IPS-18a (cell line): ENCODE measurements around the gene NPAP1.
"Not testable (repeated sequence)": the region's sequence is repeated elsewhere in the genome, so short reads cannot be mapped to it uniquely, and the experiment has no call there.

Experiments
- H3K27ac ChIP-seq: one replicate; pipeline ENCODE4 v1.5.1; 2013; ENCODE audit warnings: low read length
- H3K27me3 ChIP-seq: one replicate; pipeline ENCODE4 v1.6.1; 2013; ENCODE audit warnings: mild to moderate bottlenecking, low read length; ENCODE audit not compliant: control insufficient read depth, insufficient read depth
- H3K36me3 ChIP-seq: one replicate; pipeline ENCODE4 v1.6.1; 2013; ENCODE audit warnings: low read depth, low read length; ENCODE audit not compliant: control insufficient read depth
- H3K4me1 ChIP-seq: one replicate; pipeline ENCODE4 v1.6.1; 2013; ENCODE audit warnings: low read depth, low read length; ENCODE audit not compliant: control insufficient read depth
- H3K4me3 ChIP-seq: one replicate; pipeline ENCODE4 v1.5.1; 2013; ENCODE audit warnings: low read length
- H3K9ac ChIP-seq: one replicate; pipeline ENCODE4 v1.6.1; 2013; ENCODE audit warnings: mild to moderate bottlenecking, low read length, moderate library complexity
- H3K9me3 ChIP-seq: one replicate; pipeline ENCODE4 v1.6.1; 2013; ENCODE audit warnings: low read depth, low read length; ENCODE audit not compliant: control insufficient read depth

Gene NPAP1, protein sequence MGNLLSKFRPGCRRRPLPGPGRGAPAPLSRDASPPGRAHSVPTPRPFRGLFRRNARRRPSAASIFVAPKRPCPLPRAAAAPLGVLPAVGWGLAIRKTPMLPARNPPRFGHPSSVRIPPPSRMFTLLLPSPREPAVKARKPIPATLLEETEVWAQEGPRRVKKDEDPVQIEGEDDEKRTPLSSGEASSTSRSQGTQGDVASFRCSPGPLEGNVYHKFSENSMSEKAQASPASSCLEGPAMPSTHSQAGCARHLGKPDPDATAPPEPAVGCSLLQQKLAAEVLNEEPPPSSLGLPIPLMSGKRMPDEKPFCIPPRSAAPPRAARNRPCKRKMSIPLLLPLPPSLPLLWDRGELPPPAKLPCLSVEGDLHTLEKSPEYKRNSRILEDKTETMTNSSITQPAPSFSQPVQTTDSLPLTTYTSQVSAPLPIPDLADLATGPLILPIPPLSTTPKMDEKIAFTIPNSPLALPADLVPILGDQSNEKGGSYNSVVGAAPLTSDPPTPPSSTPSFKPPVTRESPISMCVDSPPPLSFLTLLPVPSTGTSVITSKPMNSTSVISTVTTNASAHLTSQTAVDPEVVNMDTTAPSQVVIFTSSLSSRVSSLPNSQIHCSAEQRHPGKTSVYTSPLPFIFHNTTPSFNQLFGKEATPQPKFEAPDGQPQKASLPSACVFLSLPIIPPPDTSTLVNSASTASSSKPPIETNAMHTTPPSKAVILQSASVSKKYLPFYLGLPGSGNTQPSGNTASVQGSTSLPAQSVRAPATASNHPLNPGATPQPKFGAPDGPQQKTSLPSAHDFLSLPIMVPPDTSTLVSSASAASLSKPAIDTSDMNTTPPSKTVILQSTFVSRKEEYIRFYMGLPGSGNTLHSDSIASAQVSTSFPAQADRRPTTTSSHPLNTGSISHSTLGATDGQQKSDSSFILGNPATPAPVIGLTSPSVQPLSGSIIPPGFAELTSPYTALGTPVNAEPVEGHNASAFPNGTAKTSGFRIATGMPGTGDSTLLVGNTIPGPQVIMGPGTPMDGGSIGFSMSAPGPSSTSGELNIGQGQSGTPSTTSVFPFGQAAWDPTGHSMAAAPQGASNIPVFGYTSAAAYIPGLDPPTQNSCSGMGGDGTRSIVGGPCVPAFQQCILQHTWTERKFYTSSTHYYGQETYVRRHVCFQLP

DNA sequence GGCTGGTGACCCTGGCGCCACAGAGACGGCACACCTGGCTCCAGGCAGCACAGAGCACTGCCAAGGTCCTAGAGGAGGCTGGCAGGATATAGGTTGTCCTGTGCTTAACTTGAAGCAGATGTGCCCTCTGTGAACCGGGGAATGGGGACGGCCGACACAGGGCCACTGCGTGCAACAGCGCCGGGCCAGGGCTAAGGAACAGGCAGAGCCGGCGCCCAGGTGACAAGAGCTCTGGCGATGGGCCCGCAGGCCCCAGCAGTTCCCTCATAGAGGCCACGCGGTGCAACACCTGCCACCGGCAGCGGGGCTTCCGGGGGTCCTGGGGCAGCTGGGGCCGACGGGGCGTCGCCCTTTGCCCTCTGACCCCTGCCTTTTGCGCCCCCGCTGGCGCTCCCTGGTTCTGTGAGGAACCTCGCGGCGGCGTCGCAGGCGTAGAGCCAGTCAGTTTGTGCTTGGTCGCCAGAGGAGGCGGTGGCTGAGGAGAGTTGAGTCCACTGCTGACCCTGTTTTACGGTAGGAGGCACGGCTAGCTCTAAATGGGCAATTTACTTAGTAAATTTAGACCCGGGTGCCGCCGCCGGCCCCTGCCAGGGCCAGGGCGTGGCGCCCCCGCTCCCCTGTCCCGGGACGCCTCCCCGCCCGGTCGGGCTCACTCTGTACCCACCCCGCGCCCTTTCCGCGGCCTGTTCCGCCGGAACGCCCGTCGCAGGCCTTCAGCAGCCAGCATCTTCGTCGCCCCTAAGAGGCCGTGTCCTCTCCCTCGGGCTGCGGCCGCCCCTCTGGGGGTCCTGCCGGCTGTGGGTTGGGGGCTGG is at the start of gene NPAP1:
NPAP1 (plus strand) TSS at position 444 of the 813 bp plus-strand sequence; CDS start at position 537, 93 bp downstream.
- no peak within 1 kb of the TSS for H3K4me3 ChIP-seq
- H3K27ac ChIP-seq, result no peak within 1 kb of the TSS
- no peaks in the 10 kb centered on the region for H3K27me3 ChIP-seq
- no peaks in the 10 kb centered on the region for H3K4me1 ChIP-seq
- H3K9ac ChIP-seq, result no peak within 1 kb of the TSS
- no peaks in the 10 kb centered on the region for H3K36me3 ChIP-seq
- peaks cover 19% of the 10 kb centered on the region for H3K9me3 ChIP-seq

DNA sequence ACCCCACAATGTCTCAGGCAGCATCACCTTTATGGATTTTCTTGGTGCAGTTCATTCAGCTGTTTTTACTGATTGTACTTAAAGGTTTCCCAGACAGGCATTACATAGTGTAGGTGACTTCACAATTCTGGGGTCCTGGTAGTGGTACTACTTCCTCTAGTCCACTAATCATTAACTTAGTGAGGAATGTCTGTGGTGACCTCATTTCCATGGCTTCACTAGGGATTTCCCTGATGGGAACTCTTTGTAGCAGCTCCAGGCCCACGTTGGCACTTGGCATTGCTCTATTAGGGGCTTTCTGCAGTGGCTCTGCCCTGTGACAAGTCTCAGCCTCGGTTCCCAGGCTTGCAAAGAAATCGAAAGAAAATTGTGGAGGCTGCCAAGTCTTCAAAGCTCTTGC is 48.1 kb upstream of the NPAP1 start:
- H3K27me3 ChIP-seq, result no peaks in the 10 kb centered on the region
- no peak overlapping the region for H3K4me3 ChIP-seq
- no peaks in the 10 kb centered on the region for H3K36me3 ChIP-seq
- H3K9ac ChIP-seq, result no peak overlapping the region
- H3K4me1 ChIP-seq, result no peaks in the 10 kb centered on the region
- no peak overlapping the region for H3K27ac ChIP-seq
- peaks cover 18% of the 10 kb centered on the region for H3K9me3 ChIP-seq

DNA sequence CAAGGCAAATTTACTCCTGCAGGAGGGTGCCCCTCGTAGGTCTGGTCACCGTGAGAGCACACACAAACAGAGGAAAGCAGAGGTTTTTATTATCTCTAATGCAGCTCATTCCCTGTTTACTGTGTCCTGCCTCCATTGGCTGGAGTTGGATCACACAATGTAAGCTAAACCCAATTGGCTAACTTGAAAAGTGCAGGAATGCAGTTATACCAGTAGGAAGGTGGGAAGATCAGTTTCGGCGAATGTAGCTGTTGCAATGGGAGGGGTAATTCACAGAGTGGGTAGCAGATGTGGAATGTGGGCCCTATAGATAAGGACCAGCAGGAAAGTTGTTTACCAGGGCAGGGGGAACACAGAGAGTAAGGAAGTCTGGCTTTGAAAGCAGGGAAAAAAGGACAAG is 42.5 kb upstream of the NPAP1 start:
- Histone ChIP-seq H3K36me3 (no peaks in the 10 kb centered on the region), H3K9me3 (peaks cover 22% of the 10 kb centered on the region), H3K27me3 (no peaks in the 10 kb centered on the region), H3K4me1 (no peaks in the 10 kb centered on the region), H3K9ac (no peak overlapping the region), H3K4me3 (no peak overlapping the region), H3K27ac (no peak overlapping the region)

DNA sequence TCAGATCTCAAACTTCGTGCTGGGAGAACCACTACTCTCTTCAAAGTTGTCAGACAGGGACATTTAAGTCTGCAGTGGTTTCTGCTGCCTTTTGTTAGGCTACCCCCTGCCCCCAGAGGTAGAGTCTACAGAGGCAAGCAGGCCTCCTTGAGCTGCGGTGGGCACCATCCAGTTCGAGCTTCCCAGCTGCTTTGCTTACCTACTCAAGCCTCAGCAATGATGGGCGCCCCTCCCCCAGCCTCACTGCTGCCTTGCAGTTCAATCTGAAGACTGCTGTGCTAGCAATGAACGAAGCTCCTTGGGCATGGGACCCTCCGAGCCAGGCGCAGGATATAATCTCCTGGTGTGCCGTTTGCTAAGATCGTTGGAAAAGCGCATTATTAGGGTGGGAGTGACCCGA is 36.2 kb upstream of the NPAP1 start:
- not testable (repeated sequence) for H3K9ac ChIP-seq, H3K4me1 ChIP-seq, H3K27ac ChIP-seq, H3K27me3 ChIP-seq, H3K4me3 ChIP-seq, H3K36me3 ChIP-seq
- peaks cover 14% of the 10 kb centered on the region for H3K9me3 ChIP-seq

DNA sequence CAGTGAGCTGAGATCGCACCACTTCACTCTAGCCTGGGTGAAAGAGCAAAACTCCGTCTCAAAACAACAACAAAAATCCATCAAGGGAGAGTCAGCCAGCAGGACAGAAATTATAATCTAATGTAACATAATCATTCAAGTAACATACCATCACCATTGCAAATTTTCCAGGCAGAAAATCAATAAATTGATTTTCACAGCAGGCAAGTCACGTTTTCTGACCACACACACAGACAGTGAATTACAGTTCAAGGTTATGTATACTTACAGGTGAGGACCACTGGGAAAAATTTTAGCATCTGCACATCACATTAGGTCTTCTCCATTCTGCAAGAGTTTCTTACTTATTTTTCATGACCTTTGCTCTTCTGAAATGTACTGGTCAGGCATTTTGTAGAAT is 29.9 kb upstream of the NPAP1 start:
- H3K27me3 ChIP-seq, result no peaks in the 10 kb centered on the region
- no peak overlapping the region for H3K27ac ChIP-seq
- H3K4me1 ChIP-seq, result no peaks in the 10 kb centered on the region
- H3K4me3 ChIP-seq, result no peak overlapping the region
- H3K9ac ChIP-seq, result no peak overlapping the region
- peaks cover 9% of the 10 kb centered on the region for H3K9me3 ChIP-seq
- H3K36me3 ChIP-seq, result no peaks in the 10 kb centered on the region

DNA sequence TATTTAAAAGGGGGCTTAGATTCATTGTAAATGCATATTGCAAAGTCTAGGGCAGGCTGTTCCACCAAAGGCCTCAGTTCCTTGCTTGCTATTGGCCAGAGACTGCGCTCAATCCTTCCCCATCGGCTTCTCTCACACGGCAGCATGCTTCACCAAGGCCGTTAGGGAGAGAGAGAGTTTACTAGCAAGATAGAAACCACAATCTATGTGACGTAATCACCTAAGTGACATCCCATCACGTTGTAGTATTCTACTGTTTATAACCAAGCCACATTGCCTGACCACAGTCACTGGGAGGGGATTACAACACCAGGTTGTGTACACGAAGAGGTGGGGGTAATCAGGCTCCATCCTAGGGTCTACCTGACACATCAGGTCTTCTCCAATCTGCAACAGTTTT is 16.0 kb upstream of the NPAP1 start:
- H3K27me3 ChIP-seq, result no peaks in the 10 kb centered on the region
- no peak overlapping the region for H3K4me3 ChIP-seq
- H3K27ac ChIP-seq, result no peak overlapping the region
- H3K4me1 ChIP-seq, result no peaks in the 10 kb centered on the region
- no peaks in the 10 kb centered on the region for H3K36me3 ChIP-seq
- no peak overlapping the region for H3K9ac ChIP-seq
- H3K9me3 ChIP-seq, result peaks cover 27% of the 10 kb centered on the region

DNA sequence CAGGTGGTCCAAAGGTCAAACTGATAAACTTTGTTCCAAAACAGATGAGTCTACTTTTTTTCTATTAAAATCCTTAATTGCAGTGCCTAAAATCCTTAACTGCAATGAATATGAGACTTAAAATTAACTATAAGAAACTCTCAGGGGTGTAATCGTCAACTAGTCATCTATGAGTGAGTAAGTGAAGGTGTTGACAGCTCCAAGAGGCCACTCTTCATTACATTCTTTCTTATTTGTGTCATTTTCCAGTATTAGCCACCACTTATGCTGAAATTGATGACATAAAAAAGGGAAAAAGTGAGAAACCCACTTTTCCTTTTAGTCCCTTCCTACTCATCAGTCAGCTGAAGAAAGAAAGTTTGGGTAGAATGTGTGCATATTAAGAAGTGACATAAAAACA is 12.6 kb upstream of the NPAP1 start:
- Histone ChIP-seq H3K9ac (no peak overlapping the region), H3K4me3 (no peak overlapping the region), H3K27me3 (no peaks in the 10 kb centered on the region), H3K36me3 (no peaks in the 10 kb centered on the region), H3K9me3 (peaks cover 23% of the 10 kb centered on the region), H3K4me1 (no peaks in the 10 kb centered on the region), H3K27ac (no peak overlapping the region)

DNA sequence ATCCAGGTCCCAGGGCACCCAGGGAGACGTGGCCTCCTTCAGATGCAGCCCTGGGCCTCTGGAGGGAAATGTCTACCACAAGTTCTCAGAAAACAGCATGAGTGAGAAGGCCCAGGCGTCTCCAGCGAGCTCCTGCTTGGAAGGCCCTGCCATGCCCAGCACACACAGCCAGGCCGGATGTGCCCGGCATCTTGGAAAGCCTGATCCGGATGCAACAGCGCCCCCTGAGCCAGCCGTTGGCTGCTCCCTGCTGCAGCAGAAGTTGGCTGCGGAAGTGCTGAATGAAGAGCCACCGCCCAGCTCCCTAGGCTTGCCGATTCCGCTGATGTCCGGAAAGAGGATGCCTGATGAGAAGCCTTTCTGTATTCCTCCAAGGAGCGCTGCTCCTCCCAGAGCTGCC is 856 bp downstream of the NPAP1 start:
- Histone ChIP-seq H3K9me3 (peaks cover 19% of the 10 kb centered on the region), H3K4me3 (no peak overlapping the region), H3K27me3 (no peaks in the 10 kb centered on the region)

DNA sequence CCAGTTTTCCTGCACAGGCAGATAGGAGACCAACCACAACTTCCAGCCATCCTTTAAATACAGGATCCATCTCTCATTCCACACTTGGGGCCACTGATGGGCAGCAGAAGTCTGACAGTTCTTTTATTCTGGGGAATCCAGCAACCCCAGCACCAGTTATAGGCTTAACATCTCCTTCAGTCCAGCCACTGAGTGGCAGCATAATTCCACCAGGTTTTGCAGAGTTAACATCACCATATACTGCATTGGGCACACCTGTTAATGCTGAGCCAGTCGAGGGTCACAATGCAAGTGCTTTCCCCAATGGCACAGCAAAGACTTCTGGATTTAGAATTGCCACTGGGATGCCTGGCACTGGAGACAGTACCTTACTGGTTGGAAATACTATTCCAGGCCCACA is 2.9 kb downstream of the NPAP1 start:
- Histone ChIP-seq H3K4me3 (no peak overlapping the region), H3K9me3 (peaks cover 14% of the 10 kb centered on the region), H3K9ac (no peak overlapping the region), H3K27me3 (no peaks in the 10 kb centered on the region), H3K4me1 (no peaks in the 10 kb centered on the region), H3K27ac (no peak overlapping the region), H3K36me3 (no peaks in the 10 kb centered on the region)

More for the DNA sequence above, 856 bp downstream of the NPAP1 start:
- Histone ChIP-seq H3K36me3 (no peaks in the 10 kb centered on the region), H3K9ac (no peak overlapping the region), H3K4me1 (no peaks in the 10 kb centered on the region), H3K27ac (no peak overlapping the region)

DNA sequence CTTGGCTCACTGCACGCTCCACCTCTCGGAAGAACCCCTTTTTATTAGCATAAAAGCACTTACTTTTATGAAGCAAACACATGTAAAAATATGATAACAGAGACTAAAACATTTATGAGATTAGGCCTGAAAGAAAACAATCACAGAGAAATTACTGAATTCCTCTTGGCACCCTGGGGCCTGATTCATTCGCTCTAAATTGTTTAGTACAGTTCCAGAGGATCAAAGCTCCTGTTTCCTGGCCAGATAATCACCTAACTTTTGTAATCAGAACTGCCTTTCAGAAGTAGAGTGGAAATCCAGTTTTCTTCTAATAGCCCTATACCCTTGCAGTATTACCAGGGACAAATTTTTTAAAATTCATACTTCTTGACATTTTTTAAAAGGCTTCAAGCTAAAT is 6.4 kb downstream of the NPAP1 start:
- Histone ChIP-seq H3K9ac (no peak overlapping the region), H3K4me1 (no peaks in the 10 kb centered on the region), H3K4me3 (no peak overlapping the region), H3K27me3 (no peaks in the 10 kb centered on the region), H3K27ac (no peak overlapping the region), H3K9me3 (peaks cover 11% of the 10 kb centered on the region), H3K36me3 (no peaks in the 10 kb centered on the region)

DNA sequence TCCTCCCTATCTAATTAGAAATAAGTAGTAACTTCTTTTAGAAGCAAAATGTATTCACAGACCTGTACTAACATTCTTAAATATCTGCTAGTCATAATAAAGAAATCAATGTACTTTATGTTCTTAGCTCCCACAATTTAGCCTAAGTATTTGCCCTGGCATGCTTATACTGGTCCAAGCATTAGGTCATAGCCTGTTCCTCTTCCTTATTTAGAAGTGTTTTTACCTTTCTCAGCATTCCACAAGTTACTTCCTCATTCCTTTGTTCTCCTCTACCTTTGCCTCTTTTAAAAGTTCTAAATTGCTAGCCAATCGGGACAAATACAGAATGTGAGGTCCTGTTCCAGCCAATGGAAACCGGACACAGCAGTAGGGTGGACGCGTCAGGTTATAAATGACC is 7.3 kb downstream of the NPAP1 start:
- not testable (repeated sequence) for H3K27me3 ChIP-seq, H3K9ac ChIP-seq, H3K27ac ChIP-seq, H3K4me1 ChIP-seq, H3K4me3 ChIP-seq, H3K36me3 ChIP-seq
- H3K9me3 ChIP-seq, result peaks cover 11% of the 10 kb centered on the region
